ENCODE measurements around the gene AKR1C2. TPM values are rescaled to one million over a fixed set of nuclear protein-coding genes. Genes with fewer than 3 reads are reported as not detected.

Gene AKR1C2
- total RNA-seq, 1 experiment from 2014 or later: 0.25 TPM

- no peaks in the 10 kb centered on the region for H3K9me2 ChIP-seq (ENCODE audit: insufficient read depth)
- H3K4me2 ChIP-seq (ENCODE audit: low read length): no peak overlapping the region
- DNase-seq (ENCODE audit: low read depth, low spot score) (no peak), ATAC-seq (no peak)
- TF ChIP-seq SRF (IDR thresholded peaks at IDR 0.05; ENCODE audit: low read depth) (no peak), FOSL1 (IDR thresholded peaks at IDR 0.05; ENCODE audit: low read depth) (no peak), SP1 (IDR thresholded peaks at IDR 0.05; ENCODE audit: low read depth) (no peak), CBX3 (IDR thresholded peaks at IDR 0.05; ENCODE audit: low read depth) (no peak), POLR2A (IDR thresholded peaks at IDR 0.05; ENCODE audit: borderline replicate concordance, extremely low read depth, insufficient read depth, insufficient read length) (no peak), ELF1 (IDR thresholded peaks at IDR 0.05; ENCODE audit: borderline replicate concordance, low read depth) (no peak), SIN3A (IDR thresholded peaks at IDR 0.05; ENCODE audit: low read depth) (no peak), TCF7L2 (IDR thresholded peaks at IDR 0.05; ENCODE audit: borderline replicate concordance, extremely low read depth, insufficient read depth, insufficient read length) (no peak), CEBPB (IDR thresholded peaks at IDR 0.05; ENCODE audit: low read depth) (no peak), EGR1 (IDR thresholded peaks at IDR 0.05; ENCODE audit: low read depth) (no peak), YY1 (IDR thresholded peaks at IDR 0.05; ENCODE audit: extremely low read depth, insufficient replicate concordance, low read depth, low read length) (no peak), RAD21 (IDR thresholded peaks at IDR 0.05; ENCODE audit: low read depth) (no peak), ZBTB33 (IDR thresholded peaks at IDR 0.05; ENCODE audit: extremely low read depth, insufficient replicate concordance, low read length) (no peak), POLR2AphosphoS5 (IDR thresholded peaks at IDR 0.05; ENCODE audit: low read depth, low read length) (no peak), ATF3 (IDR thresholded peaks at IDR 0.05) (no peak)
- TF ChIP-seq, protein P1, sequence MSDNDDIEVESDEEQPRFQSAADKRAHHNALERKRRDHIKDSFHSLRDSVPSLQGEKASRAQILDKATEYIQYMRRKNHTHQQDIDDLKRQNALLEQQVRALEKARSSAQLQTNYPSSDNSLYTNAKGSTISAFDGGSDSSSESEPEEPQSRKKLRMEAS (IDR thresholded peaks at IDR 0.05): no peak
- TF ChIP-seq, protein P2, sequence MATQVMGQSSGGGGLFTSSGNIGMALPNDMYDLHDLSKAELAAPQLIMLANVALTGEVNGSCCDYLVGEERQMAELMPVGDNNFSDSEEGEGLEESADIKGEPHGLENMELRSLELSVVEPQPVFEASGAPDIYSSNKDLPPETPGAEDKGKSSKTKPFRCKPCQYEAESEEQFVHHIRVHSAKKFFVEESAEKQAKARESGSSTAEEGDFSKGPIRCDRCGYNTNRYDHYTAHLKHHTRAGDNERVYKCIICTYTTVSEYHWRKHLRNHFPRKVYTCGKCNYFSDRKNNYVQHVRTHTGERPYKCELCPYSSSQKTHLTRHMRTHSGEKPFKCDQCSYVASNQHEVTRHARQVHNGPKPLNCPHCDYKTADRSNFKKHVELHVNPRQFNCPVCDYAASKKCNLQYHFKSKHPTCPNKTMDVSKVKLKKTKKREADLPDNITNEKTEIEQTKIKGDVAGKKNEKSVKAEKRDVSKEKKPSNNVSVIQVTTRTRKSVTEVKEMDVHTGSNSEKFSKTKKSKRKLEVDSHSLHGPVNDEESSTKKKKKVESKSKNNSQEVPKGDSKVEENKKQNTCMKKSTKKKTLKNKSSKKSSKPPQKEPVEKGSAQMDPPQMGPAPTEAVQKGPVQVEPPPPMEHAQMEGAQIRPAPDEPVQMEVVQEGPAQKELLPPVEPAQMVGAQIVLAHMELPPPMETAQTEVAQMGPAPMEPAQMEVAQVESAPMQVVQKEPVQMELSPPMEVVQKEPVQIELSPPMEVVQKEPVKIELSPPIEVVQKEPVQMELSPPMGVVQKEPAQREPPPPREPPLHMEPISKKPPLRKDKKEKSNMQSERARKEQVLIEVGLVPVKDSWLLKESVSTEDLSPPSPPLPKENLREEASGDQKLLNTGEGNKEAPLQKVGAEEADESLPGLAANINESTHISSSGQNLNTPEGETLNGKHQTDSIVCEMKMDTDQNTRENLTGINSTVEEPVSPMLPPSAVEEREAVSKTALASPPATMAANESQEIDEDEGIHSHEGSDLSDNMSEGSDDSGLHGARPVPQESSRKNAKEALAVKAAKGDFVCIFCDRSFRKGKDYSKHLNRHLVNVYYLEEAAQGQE (IDR thresholded peaks at IDR 0.05; ENCODE audit: low read depth): no peak
- intact Hi-C loops (cut with micrococcal nuclease): no loop called here
- no peaks in the 10 kb centered on the region for H3K9me3 ChIP-seq (ENCODE audit: control insufficient read depth in 1 of 2, insufficient read depth in 1 of 2, low read depth in 1 of 2, low read length in 2 of 2)
- no peaks in the 10 kb centered on the region for H3K36me3 ChIP-seq (ENCODE audit: control insufficient read depth in 1 of 2, insufficient read depth in 2 of 2, low read length in 2 of 2)
- H3K4me3 ChIP-seq (replicated peaks in 1 of 2; ENCODE audit: low read depth in 1 of 2, low read length in 2 of 2): no peak overlapping the region
- ChIA-PET CTCF (no interaction called here), RAD21 (ENCODE audit: low non-redundant PET in 1 of 2, low total read pairs in 2 of 2, uncharacterized antibody in 2 of 2, unreplicated experiment in 2 of 2) (no interaction called here), POLR2A (no interaction called here)
- peaks cover 0 to 6% of the 10 kb centered on the region in 2 experiments; a peak in 2 of 4 replicates for H3K4me1 ChIP-seq (ENCODE audit: control insufficient read depth in 1 of 2, insufficient read depth in 2 of 2, low read length in 2 of 2)
- H4K20me1 ChIP-seq (ENCODE audit: insufficient read depth): no peaks in the 10 kb centered on the region
- H2AFZ ChIP-seq (ENCODE audit: low read depth, low read length, poor library complexity, severe bottlenecking): no peak overlapping the region
- H3K27me3 ChIP-seq (ENCODE audit: insufficient read depth, low read length): no peaks in the 10 kb centered on the region
- no TSS peak for BruUV-seq (replicated peaks)
- H3K79me2 ChIP-seq (ENCODE audit: insufficient read depth, low read length): no peaks in the 10 kb centered on the region
- H3K27ac ChIP-seq (ENCODE audit: low read depth, low read length): no peak overlapping the region
- no peak overlapping the region for H3K9ac ChIP-seq (ENCODE audit: low read length)
Observed at GRCh38 chr10:5036511-5036910, 32.9 kb upstream of the AKR1C2 start.

All from HCT116 (cell line).